GM06990 (cell line): ENCODE data around the gene KRT35.

Experiments
- DNase-seq: peaks from one replicate; pipeline ENCODE4 v3.0.0-alpha.2; 2011; ENCODE audit not compliant: insufficient read length; ENCODE audit errors: extremely low read depth
- H3K27me3 ChIP-seq: replicated peaks from 2 replicates; pipeline ENCODE4 v1.6.0; 2011; ENCODE audit warnings: low read length; ENCODE audit not compliant: control insufficient read depth, insufficient read depth
- H3K36me3 ChIP-seq: 2 replicates; pipeline ENCODE4 v1.5.1; 2011; ENCODE audit warnings: low read length; ENCODE audit not compliant: control insufficient read depth, insufficient read depth
- H3K4me3 ChIP-seq: replicated peaks from 2 replicates; pipeline ENCODE4 v1.5.1; 2011; ENCODE audit warnings: low read depth, mild to moderate bottlenecking, control low read depth, low read length
- CTCF ChIP-seq: IDR thresholded peaks from 2 replicates; pipeline ENCODE4 v1.5.1; 2011; ENCODE audit warnings: low read length, control low read depth, mild to moderate bottlenecking, inconsistent platforms; ENCODE audit not compliant: insufficient read depth, poor library complexity, severe bottlenecking

KRT35 gene

GRCh38 chr17:41466988-41467387, 14.0 kb downstream of the KRT35 start, which contains the start of gene KRT32:
Gene KRT32 (minus strand): TSS chr17:41467386. CDS start chr17:41467325, 61 bp downstream.
- H3K36me3 ChIP-seq, result no peaks in the 10 kb centered on the region
- no peak for TF ChIP-seq CTCF
- no peaks in the 10 kb centered on the region; the same call in 1 of the 2 replicates for H3K27me3 ChIP-seq
- DNase-seq, result no peak
- H3K4me3 ChIP-seq, result no peak within 1 kb of the TSS

GRCh38 chr17:41464682-41465081, 16.3 kb downstream of the KRT35 start:
- DNase-seq, result no peak
- no peaks in the 10 kb centered on the region for H3K36me3 ChIP-seq
- H3K27me3 ChIP-seq, result no peaks in the 10 kb centered on the region; the same call in 1 of the 2 replicates
- H3K4me3 ChIP-seq, result no peak overlapping the region
- TF ChIP-seq CTCF, result no peak

- H3K4me3 ChIP-seq, result no peak overlapping the region
- no peak for DNase-seq
- no peak for TF ChIP-seq CTCF
- no peaks in the 10 kb centered on the region for H3K36me3 ChIP-seq
- no peaks in the 10 kb centered on the region; the same call in 1 of the 2 replicates for H3K27me3 ChIP-seq
These were observed 16.8 kb downstream of the KRT35 start for GRCh38 chr17:41464173-41464572.

GRCh38 chr17:41463746-41464145, 17.2 kb downstream of the KRT35 start:
- H3K27me3 ChIP-seq, result no peaks in the 10 kb centered on the region; the same call in 1 of the 2 replicates
- no peak overlapping the region for H3K4me3 ChIP-seq
- DNase-seq, result no peak
- no peaks in the 10 kb centered on the region for H3K36me3 ChIP-seq
- no peak for TF ChIP-seq CTCF

- Histone ChIP-seq H3K27me3 (no peaks in the 10 kb centered on the region; the same call in 1 of the 2 replicates), H3K36me3 (no peaks in the 10 kb centered on the region), H3K4me3 (no peak overlapping the region)
- no peak for TF ChIP-seq CTCF
- DNase-seq, result no peak
These were observed 18.2 kb downstream of the KRT35 start for GRCh38 chr17:41462705-41463104.

GRCh38 chr17:41457676-41458075, 23.3 kb downstream of the KRT35 start:
- TF ChIP-seq CTCF, result no peak
- Histone ChIP-seq H3K36me3 (no peaks in the 10 kb centered on the region), H3K27me3 (no peaks in the 10 kb centered on the region; the same call in 1 of the 2 replicates), H3K4me3 (no peak overlapping the region)
- DNase-seq, result no peak
